OCI-LY7 (cell line): ENCODE data around the gene ADCY7. TPM values are rescaled to one million over a fixed set of nuclear protein-coding genes. Genes with fewer than 3 reads are reported as not detected.

Experiments
- BruUV-seq: library from RNA; stranded (reverse); fragments of 400-500 nt; replicated peaks from 2 replicates; lab custom pipeline; 2021; lab: Mats Ljungman, UMichigan
- CTCF ChIA-PET: fragments of 300-600 bp; sonication (Branson Sonifier 250); formaldehyde crosslinking; loops from one replicate; lab custom pipeline; 2022; ENCODE audit warnings: antibody characterized with exemption; ENCODE audit not compliant: unreplicated experiment; lab: Charles Lee
- POLR2A ChIA-PET: fragments of 300-600 bp; sonication (Branson Sonifier 250); formaldehyde crosslinking; loops from one replicate; lab custom pipeline; 2022; ENCODE audit warnings: antibody characterized with exemption; lab: Charles Lee
- DNase-seq: peaks from one replicate; pipeline ENCODE4 v3.0.0-alpha.2; 2015; ENCODE audit warnings: low spot score
- H2AFZ ChIP-seq: fragments of 200-600 bp; sonication (generic), shearing (Covaris generic); 2 replicates; pipeline ENCODE4 v1.6.1; 2014; ENCODE audit warnings: mild to moderate bottlenecking, antibody characterized with exemption, low read length, moderate library complexity
- H3K27ac ChIP-seq: fragments of 200-600 bp; sonication (generic); 2 replicates; pipeline ENCODE4 v1.5.1; 2014; ENCODE audit warnings: mixed run types, low read depth, mild to moderate bottlenecking, moderate library complexity, low read length, inconsistent platforms; ENCODE audit not compliant: poor library complexity, severe bottlenecking
- H3K36me3 ChIP-seq: fragments of 200-600 bp; sonication (generic); 2 replicates; pipeline ENCODE4 v1.6.1; 2014; ENCODE audit warnings: mild to moderate bottlenecking, antibody characterized with exemption, low read length, moderate library complexity, mixed read lengths; ENCODE audit not compliant: insufficient read depth
- H3K4me1 ChIP-seq: fragments of 200-600 bp; sonication (generic); 2 replicates; pipeline ENCODE4 v1.5.1; 2014; ENCODE audit warnings: mild to moderate bottlenecking, low read length; ENCODE audit not compliant: insufficient read depth, poor library complexity, severe bottlenecking
- H3K4me2 ChIP-seq: fragments of 200-600 bp; sonication (generic); 2 replicates; pipeline ENCODE4 v1.6.1; 2014; ENCODE audit warnings: mild to moderate bottlenecking, low read length
- H3K4me3 ChIP-seq: fragments of 200-600 bp; sonication (generic); 2 replicates; pipeline ENCODE4 v1.5.1; 2014; ENCODE audit warnings: mild to moderate bottlenecking, low read depth, low read length; ENCODE audit not compliant: poor library complexity, severe bottlenecking
- H3K79me2 ChIP-seq: fragments of 200-600 bp; sonication (generic); 2 replicates; pipeline ENCODE4 v1.6.1; 2016; ENCODE audit warnings: low read depth, mild to moderate bottlenecking, low read length, moderate library complexity, mixed read lengths; ENCODE audit not compliant: insufficient read depth
- H3K9me2 ChIP-seq: fragments of 200-600 bp; sonication (generic); 2 replicates; pipeline ENCODE4 v1.6.1; 2016; ENCODE audit warnings: mild to moderate bottlenecking, low read length, mixed read lengths; ENCODE audit not compliant: insufficient read depth
- H3K9me3 ChIP-seq: fragments of 200-600 bp; sonication (generic); 2 replicates; pipeline ENCODE4 v1.6.1; 2014; ENCODE audit warnings: mild to moderate bottlenecking, mixed run types, low read length, mixed read lengths
- H4K20me1 ChIP-seq: fragments of 200-600 bp; sonication (generic); 2 replicates; pipeline ENCODE4 v1.6.1; 2014; ENCODE audit warnings: mild to moderate bottlenecking, antibody characterized with exemption, low read length, moderate library complexity, mixed read lengths; ENCODE audit not compliant: insufficient read depth
- EZH2phosphoT487 ChIP-seq: fragments of 200-600 bp; sonication (generic); IDR thresholded peaks from 2 replicates; pipeline ENCODE4 v1.6.1; 2018; ENCODE audit warnings: low read depth, borderline replicate concordance, mild to moderate bottlenecking, mixed run types, antibody characterized with exemption, low read length, moderate library complexity, mixed read lengths
- intact Hi-C: fragments of 100-400 bp; cut with micrococcal nuclease; formaldehyde crosslinking; loops from one replicate; pipeline ENCODE4 v1.10.0; 2022; ENCODE audit not compliant: unreplicated experiment
- total RNA-seq, 2 experiments: library from RNA; depleted of rRNA in 1 of 2; stranded (reverse); fragments of >200 nt in 1 of 2; shearing (Covaris generic) in 1 of 2; gene quantifications; 2 replicates each; pipeline ENCODE4 v1.2.3, GENCODE V29; 2014 to 2022
- TF ChIP-seq, protein P1 (sequence below): fragments of 200-600 bp; sonication (generic); conservative IDR thresholded peaks from 2 replicates; pipeline ENCODE4 v1.5.1; 2014; ENCODE audit warnings: mild to moderate bottlenecking, antibody characterized with exemption, low read length, moderate library complexity, mixed read lengths

ADCY7 gene
- total RNA-seq, 2 experiments from 2014 or later: 49.9 to 77.7 TPM

DNA sequence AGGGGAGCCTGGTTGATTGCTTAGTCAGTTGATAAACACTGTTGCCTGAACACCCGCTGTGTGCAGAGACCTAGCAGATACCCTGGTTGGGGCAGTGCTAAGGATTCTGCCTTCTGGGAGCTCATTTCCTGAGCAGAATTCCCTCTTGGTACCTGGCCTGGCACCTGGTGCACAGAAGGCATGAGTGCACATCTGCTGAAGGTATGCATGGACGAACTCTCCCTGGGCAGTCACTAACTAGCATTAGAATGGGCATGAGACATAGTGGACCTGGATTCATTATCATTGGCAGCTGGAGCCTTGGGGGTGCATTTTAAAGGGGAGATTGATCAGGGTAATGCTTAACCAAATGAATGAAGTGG, 13.1 kb downstream of the ADCY7 start:
- no TSS peak for BruUV-seq
- no peak for DNase-seq

DNA sequence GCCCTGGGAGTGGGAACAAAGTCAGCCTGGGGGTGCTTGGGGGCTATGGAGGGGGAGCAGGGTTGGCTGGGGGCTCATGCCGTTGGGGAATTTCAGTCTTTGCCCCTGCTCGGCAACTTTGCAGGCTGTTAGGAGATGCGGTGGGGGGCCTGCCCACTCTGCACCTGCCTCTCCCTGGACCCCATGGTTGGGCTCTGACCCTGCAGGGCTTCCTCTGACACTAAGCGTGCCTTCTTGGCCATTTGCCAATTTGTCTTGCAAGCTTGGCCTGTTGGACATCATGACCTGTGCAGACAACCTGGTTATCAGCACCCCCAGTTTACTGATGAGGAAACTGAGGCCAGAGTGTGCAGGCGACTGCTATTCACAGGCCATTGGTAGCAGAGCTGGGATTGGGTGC, 14.6 kb downstream of the ADCY7 start:
- Histone ChIP-seq H3K27ac (peak overlapping the region; percentile 85), H3K4me1 (peaks cover 83% of the 10 kb centered on the region), H3K79me2 (peaks cover 87% of the 10 kb centered on the region), H3K4me2 (peak overlapping the region; percentile 87), H3K9me3 (no peaks in the 10 kb centered on the region; the same call in 1 of the 2 replicates), H2AFZ (no peak overlapping the region), H4K20me1 (peaks cover 5% of the 10 kb centered on the region; the same call in 1 of the 2 replicates), H3K4me3 (peak overlapping the region; percentile 55), H3K36me3 (peaks cover 23% of the 10 kb centered on the region), H3K9me2 (no peaks in the 10 kb centered on the region)
- ChIA-PET CTCF (no interaction called here), POLR2A (interaction anchor here (1.5 to 3.2 kb wide), 2 partner anchors 13 to 38 kb away, joined by 3 to 15 read pairs; no protein-coding TSS in a partner anchor)
- DNase-seq: peak; percentile 47
- BruUV-seq: no TSS peak
- TF ChIP-seq EZH2phosphoT487: no peak
- TF ChIP-seq, protein P1, sequence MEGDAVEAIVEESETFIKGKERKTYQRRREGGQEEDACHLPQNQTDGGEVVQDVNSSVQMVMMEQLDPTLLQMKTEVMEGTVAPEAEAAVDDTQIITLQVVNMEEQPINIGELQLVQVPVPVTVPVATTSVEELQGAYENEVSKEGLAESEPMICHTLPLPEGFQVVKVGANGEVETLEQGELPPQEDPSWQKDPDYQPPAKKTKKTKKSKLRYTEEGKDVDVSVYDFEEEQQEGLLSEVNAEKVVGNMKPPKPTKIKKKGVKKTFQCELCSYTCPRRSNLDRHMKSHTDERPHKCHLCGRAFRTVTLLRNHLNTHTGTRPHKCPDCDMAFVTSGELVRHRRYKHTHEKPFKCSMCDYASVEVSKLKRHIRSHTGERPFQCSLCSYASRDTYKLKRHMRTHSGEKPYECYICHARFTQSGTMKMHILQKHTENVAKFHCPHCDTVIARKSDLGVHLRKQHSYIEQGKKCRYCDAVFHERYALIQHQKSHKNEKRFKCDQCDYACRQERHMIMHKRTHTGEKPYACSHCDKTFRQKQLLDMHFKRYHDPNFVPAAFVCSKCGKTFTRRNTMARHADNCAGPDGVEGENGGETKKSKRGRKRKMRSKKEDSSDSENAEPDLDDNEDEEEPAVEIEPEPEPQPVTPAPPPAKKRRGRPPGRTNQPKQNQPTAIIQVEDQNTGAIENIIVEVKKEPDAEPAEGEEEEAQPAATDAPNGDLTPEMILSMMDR: no peak
- intact Hi-C loops: no loop called here

More for the DNA sequence above, 13.1 kb downstream of the ADCY7 start:
- intact Hi-C loops: no loop called here
- Histone ChIP-seq H3K4me3 (no peak overlapping the region), H3K4me1 (peaks cover 84% of the 10 kb centered on the region), H2AFZ (no peak overlapping the region), H3K36me3 (peaks cover 15% of the 10 kb centered on the region), H3K27ac (peak overlapping the region; percentile 18), H3K9me2 (no peaks in the 10 kb centered on the region), H3K4me2 (peak overlapping the region; percentile 47), H4K20me1 (peaks cover 5% of the 10 kb centered on the region; the same call in 1 of the 2 replicates), H3K9me3 (no peaks in the 10 kb centered on the region; the same call in 1 of the 2 replicates), H3K79me2 (peaks cover 87% of the 10 kb centered on the region)
- ChIA-PET CTCF (no interaction called here), POLR2A (interaction anchor here (0.7 to 3.2 kb wide), 2 partner anchors 12 to 531 kb away, joined by 7 to 15 read pairs; no protein-coding TSS in a partner anchor)
- TF ChIP-seq, protein P1: no peak
- TF ChIP-seq EZH2phosphoT487: no peak

DNA sequence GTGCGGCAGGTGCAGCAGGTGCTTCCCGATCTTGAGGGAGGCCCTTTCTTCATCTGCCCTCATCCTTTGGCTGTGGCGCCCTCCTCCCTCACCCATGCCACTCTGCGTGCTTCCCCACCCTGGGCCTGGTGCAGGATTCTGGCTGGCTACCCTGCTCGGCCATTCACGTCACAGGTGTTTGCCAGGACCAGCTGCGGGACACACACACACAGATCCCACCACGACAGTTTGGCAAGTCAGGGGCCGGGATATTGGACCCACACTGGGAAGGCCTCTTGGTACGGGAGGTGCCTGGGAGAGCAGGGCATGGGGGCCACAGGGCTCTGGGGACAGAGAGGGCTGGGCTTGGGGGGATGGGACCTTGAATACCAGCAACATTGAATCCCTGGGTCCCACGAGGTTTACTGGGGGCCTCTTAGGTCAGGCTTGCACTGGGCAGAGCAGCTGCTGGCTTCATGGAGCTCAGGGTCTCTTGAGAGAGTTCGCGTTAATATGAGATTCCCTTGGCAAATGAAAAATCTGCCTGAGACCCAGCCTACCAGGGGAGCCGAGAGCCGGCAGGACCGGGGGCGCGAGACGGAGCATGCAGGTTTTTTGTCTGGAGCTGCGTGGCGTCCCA, 15.1 kb downstream of the ADCY7 start:
- peaks cover 84% of the 10 kb centered on the region for H3K79me2 ChIP-seq
- H3K4me1 ChIP-seq: peaks cover 78% of the 10 kb centered on the region
- ChIA-PET POLR2A (interaction anchor here (1.1 to 2.3 kb wide), 4 partner anchors 8 to 85 kb away, joined by 3 to 12 read pairs (median 7); no protein-coding TSS in a partner anchor), CTCF (interaction anchor here (0.8 to 1.8 kb wide), 2 partner anchors 9 to 17 kb away, joined by 4 read pairs; no protein-coding TSS in a partner anchor)
- DNase-seq: peak; percentile 20
- H3K9me2 ChIP-seq: no peaks in the 10 kb centered on the region
- H2AFZ ChIP-seq: 0 out of 2 replicates have a peak overlapping the region, but pooled peaks have one; percentile 1
- intact Hi-C loops: loop anchor here (1.0 kb wide), 1 partner anchor 16 kb away; no protein-coding TSS in a partner anchor
- peak overlapping the region; percentile 87 for H3K4me2 ChIP-seq
- peak overlapping the region; percentile 85 for H3K27ac ChIP-seq
- peaks cover 5% of the 10 kb centered on the region; the same call in 1 of the 2 replicates for H4K20me1 ChIP-seq
- H3K4me3 ChIP-seq: peak overlapping the region; percentile 55
- no TSS peak for BruUV-seq
- H3K9me3 ChIP-seq: no peaks in the 10 kb centered on the region; the same call in 1 of the 2 replicates
- no peak for TF ChIP-seq EZH2phosphoT487
- TF ChIP-seq, protein P1: no peak
- peaks cover 28% of the 10 kb centered on the region for H3K36me3 ChIP-seq
